HK-2 (cell line): ENCODE measurements around the gene MSI1.
"Not testable (repeated sequence)": the region's sequence is repeated elsewhere in the genome, so short reads cannot be mapped to it uniquely, and the experiment has no call there.

Source experiments
- DNase-seq: peaks from one replicate; pipeline ENCODE4 v3.0.0-alpha.2; 2018; ENCODE audit not compliant: unreplicated experiment

The MSI1 gene

DNA sequence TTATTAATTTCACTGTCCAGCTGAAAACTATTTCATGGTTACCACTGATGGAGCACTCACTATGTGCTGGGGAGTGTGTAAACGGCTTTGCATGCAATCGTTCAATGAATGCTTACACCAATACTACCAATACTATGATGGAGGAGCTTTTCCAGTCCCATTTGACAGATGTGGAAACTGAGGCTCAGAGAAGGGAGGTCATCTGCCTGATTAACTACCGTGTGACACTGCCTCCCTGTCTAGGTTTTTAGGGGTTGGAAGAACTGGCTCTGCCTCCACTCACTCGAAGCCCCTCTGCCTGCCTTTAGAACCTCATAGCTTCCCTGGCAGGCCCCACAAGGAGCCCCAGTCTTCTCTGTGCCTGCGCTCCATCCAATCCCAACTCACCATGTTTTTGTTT is 11.9 kb downstream of the MSI1 start:
- no peak for DNase-seq

DNA sequence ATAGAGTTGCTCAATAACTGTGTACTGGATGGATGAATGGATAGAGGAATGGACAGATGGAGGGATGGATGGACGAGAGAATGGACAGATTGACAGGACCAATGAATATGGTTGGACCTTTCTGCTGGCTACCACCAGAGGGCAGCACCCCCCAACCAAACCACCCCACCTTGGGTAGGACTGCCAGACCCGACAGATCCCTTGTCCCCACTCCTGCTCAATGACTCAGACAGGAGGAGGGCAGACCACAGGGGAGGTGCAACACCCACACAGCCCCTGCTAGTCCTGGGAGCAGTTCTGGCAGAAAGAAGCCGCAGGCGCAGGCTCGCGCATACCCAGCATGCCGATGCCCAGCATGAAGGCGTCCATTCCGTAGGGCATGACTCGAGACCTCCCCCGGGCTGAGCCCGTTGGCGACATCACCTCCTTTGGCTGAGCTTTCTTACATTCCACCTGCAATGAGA is 12.4 kb downstream of the MSI1 start:
- DNase-seq = peak; percentile 95

DNA sequence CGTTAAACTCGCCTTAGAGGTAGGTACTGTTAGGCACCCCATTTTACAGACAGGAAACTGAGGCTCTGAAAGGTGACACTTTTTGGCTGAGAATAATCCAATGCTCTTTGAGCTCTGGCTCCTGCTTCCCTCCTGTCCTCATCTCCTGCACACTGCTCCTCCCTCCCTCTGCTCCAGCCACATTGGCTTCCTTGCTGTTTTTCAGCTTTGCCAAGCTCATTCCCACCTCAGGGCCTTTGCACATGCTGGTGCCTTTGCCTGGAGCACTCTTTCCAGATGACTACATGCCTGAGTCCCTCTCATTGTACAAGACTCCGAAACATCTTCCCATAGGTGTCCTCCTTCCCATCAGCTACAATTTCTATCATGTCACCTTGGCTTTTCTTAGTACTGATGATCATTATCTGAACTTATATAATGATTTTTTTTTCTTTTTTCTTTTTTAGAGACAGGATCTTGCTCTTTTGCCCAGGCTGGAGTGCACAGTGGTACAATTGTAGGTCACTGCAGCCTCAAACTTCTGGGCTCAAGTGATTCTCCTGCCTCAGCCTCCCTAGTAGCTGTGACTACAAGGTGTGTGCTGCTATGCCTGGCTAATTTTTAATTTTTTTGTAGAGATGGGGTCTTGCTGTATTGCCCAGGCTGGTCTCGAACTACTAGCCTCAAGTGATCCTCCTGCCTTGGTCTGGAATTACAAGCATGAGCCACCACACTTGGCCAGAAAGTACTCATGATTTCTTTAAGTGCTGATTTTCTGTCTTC is 15.2 kb downstream of the MSI1 start:
- DNase-seq = no peak

DNA sequence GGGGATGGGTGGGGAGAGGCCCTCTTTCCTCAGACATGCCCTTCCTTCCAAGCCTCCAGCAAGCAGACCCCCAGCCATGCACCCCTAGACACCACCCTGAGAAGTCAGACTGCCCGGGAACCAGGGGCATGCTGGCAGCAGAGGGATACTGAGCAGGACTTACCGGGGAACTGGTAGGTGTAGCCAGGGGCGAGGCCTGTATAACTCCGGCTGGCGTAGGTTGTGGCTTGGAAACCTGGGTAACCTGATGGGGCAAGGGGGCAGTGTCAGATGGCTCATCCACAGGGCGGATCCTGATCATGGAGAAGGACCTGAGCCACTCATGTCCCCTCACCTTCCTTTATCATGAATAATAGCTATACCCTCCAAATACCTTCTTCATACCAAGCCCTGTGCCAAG is 15.8 kb downstream of the MSI1 start:
- no peak for DNase-seq

DNA sequence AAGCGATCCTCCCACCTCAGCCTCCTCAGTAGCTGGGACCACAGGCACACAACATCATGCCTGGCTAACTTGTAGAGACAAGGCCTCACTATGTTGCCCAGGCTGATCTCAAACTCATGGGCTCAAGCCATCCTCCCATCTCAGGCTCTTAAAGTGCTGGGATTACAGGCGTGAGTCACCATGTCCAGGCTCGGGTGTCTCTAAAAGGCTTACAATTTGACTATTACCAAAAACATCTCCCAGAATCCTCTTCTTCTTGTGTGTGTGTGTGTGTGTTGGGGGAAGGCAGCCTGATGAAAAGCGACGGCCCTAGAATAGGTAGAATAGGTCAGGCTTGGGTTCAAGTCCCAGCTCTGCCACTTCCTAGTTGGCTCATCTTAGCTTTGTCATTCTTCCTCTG is 16.8 kb downstream of the MSI1 start:
- DNase-seq = peak; percentile 26

DNA sequence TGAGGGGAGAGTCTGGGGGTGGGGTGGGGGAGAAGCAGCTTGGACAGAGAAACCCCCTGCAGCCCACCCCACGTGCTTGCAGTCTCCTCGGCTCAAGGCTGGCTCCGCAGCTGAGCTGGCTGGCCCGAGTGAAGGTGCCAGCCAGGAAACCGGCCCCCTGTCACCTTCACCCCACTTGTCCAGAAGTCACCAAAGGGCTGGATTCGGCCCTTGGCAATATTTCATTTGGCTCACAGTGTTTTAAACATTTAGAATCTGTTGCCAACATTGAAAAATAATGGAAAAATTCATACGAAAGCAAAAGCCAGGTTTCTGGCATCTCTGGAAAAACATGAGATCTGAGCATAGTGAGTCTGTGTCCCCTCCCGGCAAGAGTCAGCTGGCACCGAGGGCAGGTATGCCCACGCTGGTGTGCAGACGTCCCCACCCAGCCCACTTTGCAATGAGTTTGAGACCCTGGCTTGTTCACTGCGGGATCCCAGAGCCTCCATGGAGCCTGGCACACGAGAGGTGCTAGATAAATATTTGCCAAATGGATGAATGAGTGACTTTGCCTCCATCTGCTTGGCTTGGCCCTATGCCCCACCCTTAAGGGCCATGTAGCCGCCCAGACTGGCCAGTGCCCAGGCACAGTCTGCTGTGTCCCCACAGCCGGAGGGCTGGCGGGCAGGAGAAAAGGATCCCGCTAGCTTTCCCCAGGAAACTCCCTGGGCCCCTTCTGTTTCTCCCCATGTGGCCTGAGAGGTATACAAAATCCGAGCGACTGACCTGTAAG is 18.2 kb downstream of the MSI1 start:
- no peak for DNase-seq

DNA sequence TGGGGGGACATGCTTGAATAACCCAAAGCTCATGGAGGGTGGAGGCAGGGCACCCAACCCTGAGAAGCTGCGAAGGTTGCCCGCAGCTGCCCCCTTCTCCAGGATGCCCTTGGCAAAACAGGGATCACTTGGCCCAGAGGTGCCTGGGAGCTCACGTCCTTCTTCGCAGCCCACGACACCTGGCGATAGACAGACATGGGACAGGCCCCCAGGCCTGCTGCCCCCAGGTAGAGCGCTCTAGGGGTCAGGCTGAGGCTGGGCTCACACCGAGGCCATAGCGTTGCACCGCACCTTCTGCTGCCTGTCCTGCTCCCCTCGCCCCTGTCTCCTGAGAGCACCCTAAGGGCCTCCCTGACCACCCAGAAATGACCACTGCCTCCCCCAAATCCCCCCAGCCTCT is 21.2 kb downstream of the MSI1 start:
- DNase-seq = no peak

DNA sequence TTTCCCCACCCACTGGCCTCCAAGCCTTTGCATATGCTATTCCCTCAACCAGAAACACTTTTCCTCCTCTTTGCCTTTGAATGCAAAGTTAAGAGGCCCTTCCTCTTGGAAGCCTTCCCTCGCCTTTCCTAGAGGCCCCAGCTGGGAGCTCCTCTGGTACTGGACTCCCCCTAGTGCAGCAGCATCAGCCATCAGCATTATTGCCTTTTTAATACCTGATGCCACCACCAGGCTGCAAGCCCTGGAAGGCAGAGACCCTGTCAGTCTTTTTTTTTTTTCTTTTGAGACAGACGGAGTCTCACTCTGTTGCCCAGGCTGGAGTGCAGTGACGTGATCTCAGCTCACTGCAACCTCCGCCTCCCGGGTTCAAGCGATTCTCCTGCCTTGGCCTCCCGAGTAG is 22.3 kb downstream of the MSI1 start:
- no peak for DNase-seq

DNA sequence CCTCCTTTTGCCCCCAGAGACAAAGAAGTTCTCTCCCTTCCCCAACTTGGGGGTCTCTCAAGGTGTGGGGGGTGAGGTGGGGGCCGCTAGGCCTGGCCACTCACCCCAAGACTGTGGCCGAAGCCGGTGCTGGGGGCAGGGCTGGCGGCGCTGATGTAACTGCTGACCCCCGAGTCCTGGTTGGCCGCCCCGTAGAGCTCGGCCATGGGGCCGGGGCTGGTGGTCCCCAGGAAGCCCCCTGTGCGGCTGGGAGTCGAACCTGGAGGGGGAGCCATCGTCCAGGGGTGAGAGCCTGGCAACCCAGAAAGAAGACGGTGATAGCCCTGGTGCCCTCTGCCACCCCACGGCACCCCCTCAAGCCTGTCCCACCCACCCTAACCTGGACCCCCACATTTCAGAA is 22.9 kb downstream of the MSI1 start:
- DNase-seq = no peak

DNA sequence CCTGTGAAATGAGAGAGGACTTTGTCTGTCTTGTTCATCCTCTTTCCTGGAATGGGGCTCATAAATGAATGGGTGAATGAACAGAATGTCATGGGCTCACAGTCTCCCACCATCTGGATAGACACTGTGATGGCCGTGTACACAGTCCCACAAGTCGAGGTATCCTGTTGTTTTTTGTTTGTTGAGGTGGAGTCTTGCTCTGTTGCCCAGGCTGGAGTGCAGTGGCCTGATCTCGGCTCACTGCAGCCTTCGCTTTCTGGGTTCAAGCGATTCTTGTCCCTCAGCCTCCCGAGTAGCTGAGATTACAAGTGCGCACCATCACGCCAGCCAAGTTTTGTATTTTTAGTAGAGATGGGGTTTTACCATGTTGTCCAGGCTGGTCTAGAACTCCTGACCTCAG is 25.3 kb downstream of the MSI1 start:
- no peak for DNase-seq

DNA sequence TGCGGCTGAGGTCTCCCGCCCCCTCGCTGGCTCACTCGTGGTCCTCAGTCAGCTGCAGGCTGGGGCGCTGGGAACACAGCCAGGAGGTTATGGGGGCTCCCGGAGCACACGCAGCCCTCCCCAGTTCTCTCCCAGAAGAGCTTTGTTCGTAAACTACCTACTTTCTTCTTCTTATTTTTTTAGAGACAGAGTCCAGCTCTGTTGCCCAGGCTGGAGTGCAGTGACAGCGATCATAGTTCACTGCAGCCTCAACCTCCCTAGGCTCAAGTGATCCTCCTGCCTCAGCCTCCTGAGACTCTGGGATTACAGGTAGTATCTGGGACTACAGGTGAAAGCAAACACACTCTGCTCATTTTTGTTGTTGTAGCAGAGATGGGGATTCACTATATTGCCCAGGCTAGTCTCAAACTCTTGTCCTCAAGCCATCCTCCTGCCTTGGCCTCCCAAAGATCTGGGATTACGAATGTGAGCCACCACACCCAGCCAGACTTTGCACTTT is 25.9 kb downstream of the MSI1 start:
- DNase-seq = no peak

DNA sequence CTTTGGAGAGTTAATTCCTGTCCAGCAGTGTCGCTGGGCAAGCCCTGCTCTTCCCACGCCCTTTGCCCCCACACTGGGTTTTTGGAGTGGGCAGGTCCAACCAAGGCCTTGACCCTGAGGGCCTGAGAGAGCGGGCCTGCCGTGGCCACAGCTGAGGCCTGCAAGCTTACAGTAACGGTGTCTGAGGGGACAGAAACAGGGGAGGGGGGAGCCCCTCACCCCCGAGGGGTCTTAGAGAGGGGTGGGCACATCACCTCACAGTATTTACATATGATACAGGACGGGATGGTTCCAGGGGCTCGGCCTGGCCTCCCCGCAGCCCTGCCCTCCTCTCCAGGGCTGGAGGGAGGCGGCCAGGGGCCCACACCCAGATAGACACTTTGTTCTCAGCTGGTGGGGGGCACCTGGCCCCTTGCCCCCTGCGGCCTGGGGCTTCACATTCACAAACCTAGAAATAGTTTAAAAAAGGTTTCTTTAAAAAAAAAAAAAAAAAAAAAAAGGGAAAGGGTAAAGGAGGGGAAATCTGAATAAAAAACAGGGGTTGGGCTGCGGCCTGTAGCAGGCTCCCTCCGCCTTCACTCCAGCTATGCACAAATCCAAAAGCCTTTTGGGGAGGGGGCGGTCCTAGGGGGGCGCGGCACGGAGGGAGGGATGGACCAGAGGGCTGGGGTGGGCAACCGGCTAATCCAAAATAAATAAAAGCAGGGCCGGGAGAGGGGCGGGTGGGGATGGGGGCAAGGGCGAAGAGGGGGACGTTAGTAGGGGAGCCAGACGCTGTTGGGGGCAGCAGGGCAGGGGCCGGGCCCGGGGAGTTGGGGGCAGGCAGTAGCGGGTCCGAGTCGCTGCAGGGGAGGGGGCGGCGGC is 26.6 kb downstream of the MSI1 start:
- no peak for DNase-seq

DNA sequence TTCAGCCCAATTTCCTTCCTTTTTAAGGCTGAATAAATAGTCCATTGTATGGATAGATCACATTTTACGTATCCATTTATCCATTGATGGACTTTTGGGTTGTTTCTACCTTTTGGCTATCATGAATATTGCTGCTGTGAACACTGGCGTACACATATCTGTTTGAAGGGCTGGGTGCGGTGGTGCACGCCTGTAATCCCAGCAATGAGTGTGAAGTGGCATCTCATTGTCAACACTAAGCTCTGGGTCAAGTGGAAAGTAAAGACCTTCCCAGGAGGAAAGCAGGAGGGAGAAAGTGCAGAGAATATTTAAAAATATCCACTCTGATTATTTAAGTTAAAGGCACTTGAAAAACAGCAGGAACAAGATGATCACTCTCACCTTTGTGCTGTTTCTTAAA is 29.7 kb downstream of the MSI1 start:
- DNase-seq = no peak

DNA sequence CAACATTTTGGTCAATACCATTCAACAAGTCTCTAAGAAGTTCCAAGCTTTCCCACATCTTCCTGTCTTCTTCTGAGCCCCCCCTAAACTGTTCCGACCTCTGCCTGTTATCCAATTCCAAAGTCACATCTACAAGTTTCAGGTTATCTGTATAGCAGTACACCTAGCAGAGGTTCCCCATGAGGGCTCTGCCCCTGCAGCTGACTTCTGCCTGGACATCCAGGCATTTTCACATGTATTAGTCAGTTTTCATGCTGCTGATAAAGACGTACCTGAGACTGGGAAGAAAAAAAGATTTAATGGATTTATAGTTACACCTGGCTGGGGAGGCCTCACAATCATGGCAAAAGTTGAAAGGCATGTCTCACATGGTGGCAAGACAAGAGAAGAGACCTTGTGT is 31.2 kb downstream of the MSI1 start:
- DNase-seq = no peak

DNA sequence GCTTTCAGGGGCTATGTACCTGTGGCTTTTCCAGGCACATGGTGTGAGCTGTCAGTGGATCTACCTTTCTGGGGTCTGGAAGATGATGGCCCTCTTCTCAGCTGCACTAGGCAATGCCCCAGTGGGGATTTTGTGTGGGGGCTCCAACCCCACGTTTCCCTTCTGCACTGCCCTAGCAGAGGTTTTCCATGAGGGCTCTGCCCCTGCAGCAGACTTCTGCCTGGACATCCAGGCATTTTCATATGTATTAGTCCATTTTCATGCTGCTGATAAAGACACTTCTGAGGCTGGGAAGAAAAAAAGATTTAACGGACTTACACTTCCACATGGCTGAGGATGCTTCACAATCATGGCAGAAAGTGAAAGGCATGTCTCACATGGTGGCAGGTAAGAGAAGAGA is 32.6 kb downstream of the MSI1 start:
- not testable (repeated sequence) for DNase-seq

DNA sequence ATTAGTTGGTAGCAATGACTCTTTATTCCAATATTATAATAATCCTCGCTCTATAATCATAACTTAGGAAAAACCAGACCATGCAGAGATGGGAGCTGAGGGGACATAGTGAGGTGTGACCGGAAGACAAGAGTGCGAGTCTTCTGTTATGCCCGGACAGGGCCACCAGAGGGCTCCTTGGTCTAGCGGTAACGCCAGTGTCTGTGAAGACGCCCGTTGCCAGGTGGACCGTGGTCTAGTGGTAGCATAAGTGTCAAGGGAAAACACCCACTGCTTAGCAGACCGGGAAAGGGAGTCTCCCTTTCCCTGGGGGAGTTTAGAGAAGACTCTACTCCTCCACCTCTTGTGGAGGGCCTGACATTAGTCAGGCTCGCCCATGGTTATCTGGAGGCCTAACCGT is 33.5 kb downstream of the MSI1 start:
- DNase-seq = peak; percentile 75

DNA sequence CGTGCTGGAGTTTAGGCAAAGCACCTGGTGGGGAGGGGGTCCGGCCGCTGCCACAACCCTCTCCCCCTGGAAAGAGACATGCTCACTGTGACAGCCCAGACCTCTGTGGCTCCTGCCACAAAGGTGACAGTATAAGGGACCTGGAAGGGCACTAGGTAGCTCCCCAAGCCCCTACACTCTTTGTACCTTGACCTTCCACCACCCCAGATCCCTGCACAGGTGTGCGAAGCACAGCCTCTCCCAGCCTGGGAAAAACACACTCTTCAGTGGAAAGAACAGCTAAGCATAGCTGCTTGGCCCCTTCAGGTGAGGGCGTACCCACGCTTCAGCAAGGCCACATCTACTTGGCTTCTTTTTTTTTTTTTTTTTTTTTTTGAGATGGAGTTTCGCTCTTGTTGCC is 36.4 kb downstream of the MSI1 start:
- DNase-seq = no peak

DNA sequence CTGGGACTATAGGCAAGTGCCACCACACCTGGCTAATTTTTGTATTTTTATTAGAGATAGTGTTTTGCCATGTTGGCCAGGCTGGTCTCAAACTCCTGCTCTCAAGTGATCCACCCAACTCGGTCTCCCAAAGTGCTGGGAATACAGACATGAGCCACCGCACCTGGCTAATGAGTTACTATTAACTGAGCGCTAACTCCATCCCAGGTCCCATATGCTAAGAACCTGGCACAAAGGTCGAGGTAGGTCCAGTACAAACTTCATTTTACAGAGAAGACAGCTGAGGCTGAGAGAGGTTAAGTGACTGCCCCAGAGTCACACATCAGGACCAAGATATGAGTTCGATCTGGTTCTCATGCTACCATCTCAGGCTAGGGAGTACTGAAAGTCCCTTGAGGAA is 36.9 kb downstream of the MSI1 start:
- DNase-seq = no peak

DNA sequence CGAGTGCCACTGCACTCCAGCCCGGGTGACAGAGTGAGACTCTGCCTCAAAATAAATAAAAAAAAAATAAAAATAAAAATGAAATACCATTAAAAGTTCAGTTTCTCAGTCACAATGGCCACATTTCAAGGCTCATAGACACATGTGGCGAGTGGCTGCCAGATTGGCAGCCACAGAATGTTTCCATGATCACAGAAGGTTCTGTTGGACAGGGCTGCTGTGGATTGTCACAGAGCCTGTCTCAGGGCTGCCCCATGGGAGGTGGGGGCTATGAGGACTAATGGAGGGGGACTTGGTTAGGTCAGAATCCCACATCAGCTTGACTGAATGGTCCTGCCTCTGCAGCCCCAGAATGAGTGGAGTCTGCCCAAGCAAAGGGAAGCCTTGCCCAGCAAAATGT is 37.6 kb downstream of the MSI1 start:
- no peak for DNase-seq

DNA sequence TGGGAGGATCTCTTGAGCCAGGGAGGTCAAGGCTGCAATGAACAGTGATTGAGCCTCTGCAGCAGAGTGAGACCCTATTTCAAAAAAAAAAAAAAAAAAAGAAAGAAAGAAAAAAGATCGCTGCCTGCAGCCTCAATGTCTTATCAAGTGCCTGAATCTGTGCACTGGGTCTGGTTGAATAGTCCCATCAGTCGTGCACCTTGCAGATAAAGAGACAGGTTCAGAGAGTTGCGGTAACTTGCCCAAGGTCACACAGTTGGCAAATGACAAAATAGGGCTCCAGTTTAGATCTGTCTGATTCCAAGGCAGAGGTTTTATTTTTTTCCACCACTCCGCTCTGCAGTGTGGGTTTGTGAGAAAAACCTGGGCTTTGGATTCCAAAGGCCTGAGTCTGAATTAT is 40.7 kb downstream of the MSI1 start:
- no peak for DNase-seq

DNA sequence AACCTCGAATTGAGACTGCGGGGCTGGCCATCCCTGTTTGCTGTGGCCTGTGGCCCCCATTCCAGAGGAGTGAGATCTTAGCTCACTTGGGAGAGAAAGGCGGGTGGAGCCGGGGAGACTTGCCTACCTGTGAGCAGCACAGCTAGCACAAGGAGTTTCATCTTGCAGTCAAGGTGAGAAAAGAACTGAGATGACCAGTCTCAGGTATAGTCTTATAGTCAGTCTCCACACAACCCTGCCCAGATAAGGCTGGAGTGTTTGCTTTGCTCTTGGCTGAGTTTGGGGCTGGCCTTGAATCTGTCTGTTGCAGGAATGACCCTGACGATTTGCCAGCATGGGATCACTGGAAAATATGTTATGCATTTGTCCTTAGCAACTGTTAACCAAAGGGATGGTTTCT is 41.4 kb downstream of the MSI1 start, which contains the start of gene PLA2G1B:
TSS of gene PLA2G1B (minus strand) at position 187 of the 400 bp plus-strand sequence. CDS start at position 161, 26 bp downstream.
- no peak for DNase-seq

DNA sequence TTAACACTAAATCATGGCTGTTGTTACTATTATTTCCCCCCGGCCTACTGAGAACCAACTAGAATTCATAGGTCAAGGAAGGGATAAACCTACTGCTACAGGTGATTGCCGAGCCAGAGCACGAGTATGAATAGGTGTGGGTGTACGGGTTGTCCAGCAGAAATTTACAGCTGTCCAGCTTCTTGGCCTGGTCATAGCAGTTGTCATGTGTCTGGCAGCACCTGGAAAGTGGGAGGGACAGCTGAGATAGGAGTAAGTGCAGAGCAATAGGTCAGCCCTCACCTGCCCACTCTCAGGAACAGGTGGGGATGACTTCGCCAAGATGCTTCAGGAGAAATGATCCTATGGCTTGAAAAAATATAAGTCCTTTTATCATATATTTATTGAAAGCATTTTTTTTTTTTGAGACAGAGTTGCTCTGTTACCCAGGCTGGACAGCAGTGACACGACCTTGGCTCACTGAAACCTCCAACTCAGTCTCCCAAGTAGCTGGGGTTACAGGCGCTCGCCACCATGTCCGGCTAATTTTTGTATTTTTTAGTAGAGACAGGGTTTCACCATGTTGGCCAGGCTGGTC is 44.0 kb downstream of the MSI1 start:
- DNase-seq = no peak
